ENCODE results near the gene CPEB3. TPM values are rescaled to one million over a fixed set of nuclear protein-coding genes. Genes with fewer than 3 reads are reported as not detected.

CPEB3 gene
- total and polyA plus RNA-seq, 9 of the 15 experiments (the other 6 are each of a cell fraction or from before 2014, with no cell fraction given), result 0.15 to 1.2 (median 0.51) TPM

GRCh38 chr10:92124020-92124419, 166.9 kb downstream of the CPEB3 start (continued):
- TF ChIP-seq, protein P1, sequence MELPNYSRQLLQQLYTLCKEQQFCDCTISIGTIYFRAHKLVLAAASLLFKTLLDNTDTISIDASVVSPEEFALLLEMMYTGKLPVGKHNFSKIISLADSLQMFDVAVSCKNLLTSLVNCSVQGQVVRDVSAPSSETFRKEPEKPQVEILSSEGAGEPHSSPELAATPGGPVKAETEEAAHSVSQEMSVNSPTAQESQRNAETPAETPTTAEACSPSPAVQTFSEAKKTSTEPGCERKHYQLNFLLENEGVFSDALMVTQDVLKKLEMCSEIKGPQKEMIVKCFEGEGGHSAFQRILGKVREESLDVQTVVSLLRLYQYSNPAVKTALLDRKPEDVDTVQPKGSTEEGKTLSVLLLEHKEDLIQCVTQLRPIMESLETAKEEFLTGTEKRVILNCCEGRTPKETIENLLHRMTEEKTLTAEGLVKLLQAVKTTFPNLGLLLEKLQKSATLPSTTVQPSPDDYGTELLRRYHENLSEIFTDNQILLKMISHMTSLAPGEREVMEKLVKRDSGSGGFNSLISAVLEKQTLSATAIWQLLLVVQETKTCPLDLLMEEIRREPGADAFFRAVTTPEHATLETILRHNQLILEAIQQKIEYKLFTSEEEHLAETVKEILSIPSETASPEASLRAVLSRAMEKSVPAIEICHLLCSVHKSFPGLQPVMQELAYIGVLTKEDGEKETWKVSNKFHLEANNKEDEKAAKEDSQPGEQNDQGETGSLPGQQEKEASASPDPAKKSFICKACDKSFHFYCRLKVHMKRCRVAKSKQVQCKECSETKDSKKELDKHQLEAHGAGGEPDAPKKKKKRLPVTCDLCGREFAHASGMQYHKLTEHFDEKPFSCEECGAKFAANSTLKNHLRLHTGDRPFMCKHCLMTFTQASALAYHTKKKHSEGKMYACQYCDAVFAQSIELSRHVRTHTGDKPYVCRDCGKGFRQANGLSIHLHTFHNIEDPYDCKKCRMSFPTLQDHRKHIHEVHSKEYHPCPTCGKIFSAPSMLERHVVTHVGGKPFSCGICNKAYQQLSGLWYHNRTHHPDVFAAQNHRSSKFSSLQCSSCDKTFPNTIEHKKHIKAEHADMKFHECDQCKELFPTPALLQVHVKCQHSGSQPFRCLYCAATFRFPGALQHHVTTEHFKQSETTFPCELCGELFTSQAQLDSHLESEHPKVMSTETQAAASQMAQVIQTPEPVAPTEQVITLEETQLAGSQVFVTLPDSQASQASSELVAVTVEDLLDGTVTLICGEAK (IDR thresholded peaks at IDR 0.05), result no peak
- TF ChIP-seq, protein P1 (CRISPR knock-in tag; IDR thresholded peaks at IDR 0.05), result no peak
- TF ChIP-seq, protein P2, sequence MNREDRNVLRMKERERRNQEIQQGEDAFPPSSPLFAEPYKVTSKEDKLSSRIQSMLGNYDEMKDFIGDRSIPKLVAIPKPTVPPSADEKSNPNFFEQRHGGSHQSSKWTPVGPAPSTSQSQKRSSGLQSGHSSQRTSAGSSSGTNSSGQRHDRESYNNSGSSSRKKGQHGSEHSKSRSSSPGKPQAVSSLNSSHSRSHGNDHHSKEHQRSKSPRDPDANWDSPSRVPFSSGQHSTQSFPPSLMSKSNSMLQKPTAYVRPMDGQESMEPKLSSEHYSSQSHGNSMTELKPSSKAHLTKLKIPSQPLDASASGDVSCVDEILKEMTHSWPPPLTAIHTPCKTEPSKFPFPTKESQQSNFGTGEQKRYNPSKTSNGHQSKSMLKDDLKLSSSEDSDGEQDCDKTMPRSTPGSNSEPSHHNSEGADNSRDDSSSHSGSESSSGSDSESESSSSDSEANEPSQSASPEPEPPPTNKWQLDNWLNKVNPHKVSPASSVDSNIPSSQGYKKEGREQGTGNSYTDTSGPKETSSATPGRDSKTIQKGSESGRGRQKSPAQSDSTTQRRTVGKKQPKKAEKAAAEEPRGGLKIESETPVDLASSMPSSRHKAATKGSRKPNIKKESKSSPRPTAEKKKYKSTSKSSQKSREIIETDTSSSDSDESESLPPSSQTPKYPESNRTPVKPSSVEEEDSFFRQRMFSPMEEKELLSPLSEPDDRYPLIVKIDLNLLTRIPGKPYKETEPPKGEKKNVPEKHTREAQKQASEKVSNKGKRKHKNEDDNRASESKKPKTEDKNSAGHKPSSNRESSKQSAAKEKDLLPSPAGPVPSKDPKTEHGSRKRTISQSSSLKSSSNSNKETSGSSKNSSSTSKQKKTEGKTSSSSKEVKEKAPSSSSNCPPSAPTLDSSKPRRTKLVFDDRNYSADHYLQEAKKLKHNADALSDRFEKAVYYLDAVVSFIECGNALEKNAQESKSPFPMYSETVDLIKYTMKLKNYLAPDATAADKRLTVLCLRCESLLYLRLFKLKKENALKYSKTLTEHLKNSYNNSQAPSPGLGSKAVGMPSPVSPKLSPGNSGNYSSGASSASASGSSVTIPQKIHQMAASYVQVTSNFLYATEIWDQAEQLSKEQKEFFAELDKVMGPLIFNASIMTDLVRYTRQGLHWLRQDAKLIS (CRISPR knock-in tag; IDR thresholded peaks at IDR 0.05), result no peak
- TF ChIP-seq ZNF512 (tag; IDR thresholded peaks at IDR 0.05), result no peak
- TF ChIP-seq ZNF282 (CRISPR knock-in tag; IDR thresholded peaks at IDR 0.05), result no peak
- no peak for TF ChIP-seq ZNF239 (CRISPR knock-in tag; IDR thresholded peaks at IDR 0.05)
- TF ChIP-seq ELF4 (CRISPR knock-in tag; IDR thresholded peaks at IDR 0.05), result no peak
- no peak for TF ChIP-seq FUS (optimal IDR thresholded peaks at IDR 0.05; ENCODE audit: low read depth, low read length)
- no peak for TF ChIP-seq JUN (IDR thresholded peaks at IDR 0.05; ENCODE audit: borderline replicate concordance, low read depth, low read length)
- no peak for TF ChIP-seq JUN (CRISPR knock-in tag; IDR thresholded peaks at IDR 0.05; ENCODE audit: borderline replicate concordance)

Measured in K562 (cell line).